ENCODE data around the gene BTBD10. TPM values are rescaled to one million over a fixed set of nuclear protein-coding genes. Genes with fewer than 3 reads are reported as not detected.

Gene BTBD10
- total RNA-seq, 1 experiment from 2014 or later: 29.6 TPM

DNA sequence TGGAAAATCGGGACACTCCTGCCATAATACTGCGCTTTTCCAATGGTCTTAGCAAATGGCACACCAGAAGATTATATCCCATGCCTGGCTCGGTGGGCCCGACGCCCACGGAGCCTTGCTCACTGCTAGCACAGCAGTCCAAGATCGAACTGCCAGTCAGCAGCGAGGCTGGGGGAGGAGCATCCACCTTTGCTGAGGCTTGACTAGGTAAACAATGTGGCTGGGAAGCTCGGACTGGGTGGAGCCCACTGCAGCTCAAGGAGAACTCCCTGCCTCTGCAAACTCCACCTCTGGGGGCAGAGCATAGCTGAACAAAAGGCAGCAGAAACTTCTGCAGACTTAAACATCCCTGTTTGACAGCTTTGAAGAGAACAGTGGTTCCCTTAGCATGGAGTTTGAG is 17.2 kb upstream of the BTBD10 start:
- intact Hi-C loops (cut with micrococcal nuclease; ENCODE audit: unreplicated experiment): no loop called here
- ChIA-PET CTCF (no interaction called here), POLR2A (no interaction called here)
- no peak overlapping the region for H3K27ac ChIP-seq (ENCODE audit: low read length)
- H3K27me3 ChIP-seq (ENCODE audit: control insufficient read depth, insufficient read depth, low read length): 0 out of 2 replicates have a peak, but pooled peaks cover 3% of the 10 kb centered on the region
- no TSS peak for BruUV-seq (replicated peaks)
- no peak overlapping the region for H3K4me3 ChIP-seq (ENCODE audit: low read depth in 2 of 2, low read length in 2 of 2)
- TF ChIP-seq TCF7L2 (IDR thresholded peaks at IDR 0.05; ENCODE audit: low read depth, low read length): no peak
- no peak for TF ChIP-seq POLR2AphosphoS5 (IDR thresholded peaks at IDR 0.05; ENCODE audit: low read depth, low read length)
- TF ChIP-seq REST (IDR thresholded peaks at IDR 0.05; ENCODE audit: insufficient read depth in 1 of 2, low read depth in 2 of 2, low read length in 1 of 2): no peak
- no peak for TF ChIP-seq SIN3A (IDR thresholded peaks at IDR 0.05; ENCODE audit: borderline replicate concordance, insufficient read depth, low read depth, low read length)
- no peak for TF ChIP-seq CTCF (IDR thresholded peaks at IDR 0.05)
- no peaks in the 10 kb centered on the region for H3K36me3 ChIP-seq (ENCODE audit: control insufficient read depth, insufficient read depth, low read length)
- ATAC-seq: no peak
- no peaks in the 10 kb centered on the region for H3K4me1 ChIP-seq (ENCODE audit: control insufficient read depth, insufficient read depth, low read length)
- no peaks in the 10 kb centered on the region for H3K9me3 ChIP-seq (ENCODE audit: control insufficient read depth, insufficient read depth, low read depth, low read length)
- DNase-seq (ENCODE audit: low read depth, low spot score): no peak
- in situ Hi-C loops (cut with HindIII; ENCODE audit: low pct_unique_long_range_greater_than_20kb, low sequenced_read_pairs): no loop called here

DNA sequence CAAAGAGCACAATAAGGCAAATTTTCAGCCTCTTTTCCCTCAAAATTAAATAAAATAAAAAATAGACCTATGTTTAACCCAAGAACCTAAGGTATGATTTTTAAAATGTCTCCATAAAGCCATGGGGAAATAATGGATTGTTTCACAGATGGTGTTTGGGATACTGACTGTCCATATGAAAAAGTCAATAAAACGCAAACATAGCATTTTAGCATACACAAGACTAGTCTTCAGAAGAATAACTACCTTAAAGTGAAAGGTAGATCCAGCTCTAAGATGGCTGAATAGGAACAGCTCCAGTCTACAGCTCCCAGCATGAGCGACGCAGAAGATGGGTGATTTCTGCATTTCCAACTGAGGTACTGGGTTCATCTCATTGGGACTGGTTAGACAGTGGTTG is 16.7 kb upstream of the BTBD10 start:
- CTCF ChIA-PET: no interaction called here
- in situ Hi-C loops (cut with HindIII; ENCODE audit: low pct_unique_long_range_greater_than_20kb, low sequenced_read_pairs): no loop called here
- no TSS peak for BruUV-seq (replicated peaks)
- intact Hi-C loops (cut with micrococcal nuclease; ENCODE audit: unreplicated experiment): no loop called here
- POLR2A ChIA-PET: no interaction called here
- ATAC-seq: no peak
- TF ChIP-seq REST (IDR thresholded peaks at IDR 0.05; ENCODE audit: insufficient read depth in 1 of 2, low read depth in 2 of 2, low read length in 1 of 2) (no peak), POLR2AphosphoS5 (IDR thresholded peaks at IDR 0.05; ENCODE audit: low read depth, low read length) (no peak)
- H3K27me3 ChIP-seq (ENCODE audit: control insufficient read depth, insufficient read depth, low read length): peaks cover 3% of the 10 kb centered on the region; the same call in 1 of the 2 replicates
- no peaks in the 10 kb centered on the region for H3K36me3 ChIP-seq (ENCODE audit: control insufficient read depth, insufficient read depth, low read length)
- H3K4me1 ChIP-seq (ENCODE audit: control insufficient read depth, insufficient read depth, low read length): no peaks in the 10 kb centered on the region
- no peak overlapping the region for H3K4me3 ChIP-seq (ENCODE audit: low read depth in 2 of 2, low read length in 2 of 2)
- H3K9me3 ChIP-seq (ENCODE audit: control insufficient read depth, insufficient read depth, low read depth, low read length): no peaks in the 10 kb centered on the region
- H3K27ac ChIP-seq (ENCODE audit: low read length): no peak overlapping the region
- DNase-seq (ENCODE audit: low read depth, low spot score): no peak

Measured in Panc1 (cell line).